HCT116 (cell line): Measurements from ENCODE around the gene CDHR5. TPM values are rescaled to one million over a fixed set of nuclear protein-coding genes. Genes with fewer than 3 reads are reported as not detected.

Source experiments
- ATAC-seq: fragments of 200-7000 bp; cut with Tn5 transposase; 2 replicates; pipeline ENCODE4 v1.9.1; 2020; ENCODE audit warnings: mild to moderate bottlenecking, moderate library complexity
- BruUV-seq: library from RNA; stranded (reverse); fragments of 400-500 nt; replicated peaks from 2 replicates; lab custom pipeline; 2021; lab: Mats Ljungman, UMichigan
- CTCF ChIA-PET: fragments of 300-600 bp; sonication (Branson Sonifier 250); formaldehyde crosslinking; loops from one replicate; lab custom pipeline; 2021; ENCODE audit warnings: antibody characterized with exemption; lab: Charles Lee
- POLR2A ChIA-PET: fragments of 300-600, 350-600 bp; sonication (Branson Sonifier 250); formaldehyde crosslinking; loops from one replicate; lab custom pipeline; 2021; ENCODE audit warnings: antibody characterized with exemption; lab: Charles Lee
- RAD21 ChIA-PET, 2 experiments: fragments of 300-600 bp; sonication (Branson Sonifier 250); formaldehyde crosslinking; loops; one replicate each; lab custom pipeline; 2023; ENCODE audit warnings: low total read pairs in 2 of 2; ENCODE audit not compliant: uncharacterized antibody in 2 of 2, unreplicated experiment in 2 of 2, low non-redundant PET in 1 of 2; lab: Charles Lee
- DNase-seq: peaks from one replicate; pipeline ENCODE4 v3.0.0-alpha.2; 2010; ENCODE audit warnings: low read depth, low spot score
- H2AFZ ChIP-seq: fragments of 200-600 bp; shearing (Covaris generic), sonication (generic); 2 replicates; pipeline ENCODE4 v1.6.1; 2017; ENCODE audit warnings: low read depth, mixed run types, mixed read lengths, antibody characterized with exemption, low read length; ENCODE audit not compliant: poor library complexity, severe bottlenecking
- H3K27ac ChIP-seq: 2 replicates; pipeline ENCODE4 v1.5.1; 2012; ENCODE audit warnings: low read depth, low read length
- H3K27me3 ChIP-seq: fragments of 200-600 bp; sonication (generic); 2 replicates; pipeline ENCODE4 v1.6.1; 2016; ENCODE audit warnings: mixed run types, low read length, mixed read lengths; ENCODE audit not compliant: insufficient read depth
- H3K36me3 ChIP-seq, 2 experiments: fragments of 200-500 bp in 1 of 2; fragments of 200-600 bp in 1 of 2; sonication (Bioruptor generic) in 1 of 2; sonication (generic) in 1 of 2; 2 replicates each; pipeline versions ENCODE4 v1.5.1 to v1.6.1; 2014 to 2016; ENCODE audit warnings: low read length in 2 of 2, inconsistent platforms in 1 of 2, mixed read lengths in 1 of 2, mixed run types in 1 of 2; ENCODE audit not compliant: insufficient read depth in 2 of 2, control insufficient read depth in 1 of 2
- H3K4me1 ChIP-seq, 2 experiments: fragments of 200-600 bp in 1 of 2; sonication (generic) in 1 of 2; 2 replicates each; pipeline versions ENCODE4 v1.5.1 to v1.6.1; 2012 to 2017; ENCODE audit warnings: low read length in 2 of 2, inconsistent platforms in 1 of 2, mild to moderate bottlenecking in 1 of 2, mixed read lengths in 1 of 2, mixed run types in 1 of 2, moderate library complexity in 1 of 2; ENCODE audit not compliant: insufficient read depth in 2 of 2, control insufficient read depth in 1 of 2
- H3K4me2 ChIP-seq: fragments of 200-600 bp; sonication (generic); 2 replicates; pipeline ENCODE4 v1.6.1; 2017; ENCODE audit warnings: mixed run types, low read length, mixed read lengths
- H3K4me3 ChIP-seq, 2 experiments: fragments of 200-600 bp in 1 of 2; sonication (generic) in 1 of 2; replicated peaks in 1 of 2; 2 replicates each; pipeline ENCODE4 v1.5.1; 2011 to 2016; ENCODE audit warnings: low read length in 2 of 2, control low read depth in 1 of 2, low read depth in 1 of 2, mild to moderate bottlenecking in 1 of 2, mixed read lengths in 1 of 2, mixed run types in 1 of 2
- H3K79me2 ChIP-seq: fragments of 200-600 bp; sonication (generic); 2 replicates; pipeline ENCODE4 v1.6.1; 2017; ENCODE audit warnings: mild to moderate bottlenecking, mixed run types, low read length, moderate library complexity, mixed read lengths; ENCODE audit not compliant: insufficient read depth
- H3K9ac ChIP-seq: fragments of 200-600 bp; sonication (generic); 2 replicates; pipeline ENCODE4 v1.6.1; 2016; ENCODE audit warnings: low read length, mixed read lengths
- H3K9me2 ChIP-seq: fragments of 200-600 bp; sonication (generic), shearing (Covaris generic); 2 replicates; pipeline ENCODE4 v1.6.1; 2017; ENCODE audit warnings: mixed run types, mild to moderate bottlenecking, moderate library complexity; ENCODE audit not compliant: insufficient read depth
- H3K9me3 ChIP-seq, 2 experiments: fragments of 200-500 bp in 1 of 2; fragments of 200-600 bp in 1 of 2; sonication (Bioruptor generic) in 1 of 2; sonication (generic) in 1 of 2; 2 replicates each; pipeline ENCODE4 v1.6.1; 2014 to 2017; ENCODE audit warnings: low read length in 2 of 2, mixed read lengths in 2 of 2, inconsistent platforms in 1 of 2, low read depth in 1 of 2, mild to moderate bottlenecking in 1 of 2, mixed run types in 1 of 2, moderate library complexity in 1 of 2; ENCODE audit not compliant: control insufficient read depth in 1 of 2, insufficient read depth in 1 of 2
- H4K20me1 ChIP-seq: fragments of 200-600 bp; sonication (generic), shearing (Covaris generic); 2 replicates; pipeline ENCODE4 v1.6.1; 2017; ENCODE audit warnings: mixed run types, mild to moderate bottlenecking, moderate library complexity; ENCODE audit not compliant: insufficient read depth
- ATF3 ChIP-seq: IDR thresholded peaks from 2 replicates; pipeline ENCODE4 v1.6.1; 2012
- CTCF ChIP-seq, 3 experiments: fragments of 200-600 bp in 1 of 3; sonication (generic) in 1 of 3; IDR thresholded peaks in 2 of 3; conservative IDR thresholded peaks in 1 of 3; 2 replicates each; pipeline ENCODE4 v1.5.1; 2012 to 2017; ENCODE audit warnings: low read depth in 2 of 3, low read length in 2 of 3, antibody characterized with exemption in 1 of 3, borderline replicate concordance in 1 of 3, control low read depth in 1 of 3, mild to moderate bottlenecking in 1 of 3, mixed read lengths in 1 of 3, mixed run types in 1 of 3, moderate library complexity in 1 of 3; ENCODE audit not compliant: insufficient read depth in 1 of 3
- EGR1 ChIP-seq: IDR thresholded peaks from 2 replicates; pipeline ENCODE4 v1.6.1; 2012; ENCODE audit warnings: low read depth
- EZH2 ChIP-seq: fragments of 200-600 bp; sonication (generic); IDR thresholded peaks from 2 replicates; pipeline ENCODE4 v1.6.1; 2017; ENCODE audit warnings: antibody characterized with exemption, mixed run types
- FOSL1 ChIP-seq: IDR thresholded peaks from 2 replicates; pipeline ENCODE4 v1.6.1; 2012; ENCODE audit warnings: low read depth
- JUND ChIP-seq: IDR thresholded peaks from 2 replicates; pipeline ENCODE4 v1.6.1; 2012
- RAD21 ChIP-seq: IDR thresholded peaks from 2 replicates; pipeline ENCODE4 v1.6.1; 2012; ENCODE audit warnings: low read depth, mild to moderate bottlenecking
- SP1 ChIP-seq: IDR thresholded peaks from 2 replicates; pipeline ENCODE4 v1.6.1; 2012; ENCODE audit warnings: low read depth
- SRF ChIP-seq: IDR thresholded peaks from 2 replicates; pipeline ENCODE4 v1.6.1; 2012; ENCODE audit warnings: low read depth
- YY1 ChIP-seq: IDR thresholded peaks from 2 replicates; pipeline ENCODE4 v1.6.1; 2011; ENCODE audit warnings: low read length, low read depth, moderate library complexity, mild to moderate bottlenecking; ENCODE audit not compliant: insufficient replicate concordance; ENCODE audit errors: extremely low read depth
- ZBTB33 ChIP-seq: IDR thresholded peaks from 2 replicates; pipeline ENCODE4 v1.6.1; 2011; ENCODE audit warnings: mild to moderate bottlenecking, low read length, moderate library complexity; ENCODE audit not compliant: insufficient replicate concordance; ENCODE audit errors: extremely low read depth
- ZNF274 ChIP-seq: fragments of 200-500 bp; sonication (Bioruptor generic); IDR thresholded peaks from 2 replicates; pipeline ENCODE4 v1.6.1; 2014; ENCODE audit warnings: mild to moderate bottlenecking, low read depth, low read length, inconsistent platforms
- intact Hi-C: fragments of 100-400 bp; cut with micrococcal nuclease; formaldehyde crosslinking; loops from 2 replicates; pipeline ENCODE4 v1.10.0; 2022
- total RNA-seq: library from RNA; stranded (reverse); gene quantifications from one replicate; pipeline ENCODE4 v1.2.1, GENCODE V29; 2021; ENCODE audit not compliant: unreplicated experiment

CDHR5 gene
- total RNA-seq, 1 experiment from 2014 or later: not detected

GRCh38 chr11:645536-645935 is 20.8 kb upstream of the CDHR5 start:
- ATAC-seq: no peak
- RAD21 ChIA-PET: no interaction called here
- DNase-seq: no peak
- TF ChIP-seq CTCF (IDR thresholded peaks at IDR 0.05 in 2 of 3, conservative IDR thresholded peaks at IDR 0.05 in 1 of 3; ENCODE audit: borderline replicate concordance in 1 of 3, insufficient read depth in 1 of 3, low read depth in 2 of 3, low read length in 2 of 3) (no peak), SP1 (no peak), EGR1 (no peak), ZBTB33 (no peak), JUND (no peak), RAD21 (no peak), FOSL1 (no peak), SRF (no peak), ATF3 (no peak), ZNF274 (no peak), YY1 (no peak), EZH2 (no peak)
- no peak overlapping the region for H3K4me2 ChIP-seq
- H3K9me3 ChIP-seq: no peaks in the 10 kb centered on the region
- no peak overlapping the region for H2AFZ ChIP-seq
- no peak overlapping the region for H3K9ac ChIP-seq
- no peaks in the 10 kb centered on the region for H3K27me3 ChIP-seq
- H3K79me2 ChIP-seq: no peaks in the 10 kb centered on the region
- POLR2A ChIA-PET: no interaction called here
- CTCF ChIA-PET: no interaction called here
- H3K27ac ChIP-seq: no peak overlapping the region
- no peaks in the 10 kb centered on the region for H3K4me1 ChIP-seq
- H3K4me3 ChIP-seq: no peak overlapping the region
- intact Hi-C loops: no loop called here
- H3K9me2 ChIP-seq: no peaks in the 10 kb centered on the region
- no peaks in the 10 kb centered on the region; a peak in 1 of 4 replicates for H3K36me3 ChIP-seq
- no peaks in the 10 kb centered on the region for H4K20me1 ChIP-seq
- no TSS peak for BruUV-seq
